HL-60 (cell line): Measurements from ENCODE around the gene MAP2.

Experiments used
- CTCF ChIP-seq: IDR thresholded peaks from one replicate; pipeline ENCODE4 v1.5.1; 2011; ENCODE audit warnings: low read length, control low read depth, inconsistent platforms; ENCODE audit not compliant: insufficient read depth
- GABPA ChIP-seq: IDR thresholded peaks from 2 replicates; pipeline ENCODE4 v1.6.1; 2012; ENCODE audit warnings: low read depth
- POLR2AphosphoS5 ChIP-seq: IDR thresholded peaks from 2 replicates; pipeline ENCODE4 v1.6.1; 2012; ENCODE audit warnings: low read depth
- TF ChIP-seq, protein P1 (sequence below): IDR thresholded peaks from 2 replicates; pipeline ENCODE4 v1.6.1; 2012; ENCODE audit warnings: low read depth; ENCODE audit not compliant: insufficient replicate concordance

GRCh38 chr2:209671020-209671680 lies 247.3 kb downstream of the MAP2 start:
- TF ChIP-seq, protein P1, sequence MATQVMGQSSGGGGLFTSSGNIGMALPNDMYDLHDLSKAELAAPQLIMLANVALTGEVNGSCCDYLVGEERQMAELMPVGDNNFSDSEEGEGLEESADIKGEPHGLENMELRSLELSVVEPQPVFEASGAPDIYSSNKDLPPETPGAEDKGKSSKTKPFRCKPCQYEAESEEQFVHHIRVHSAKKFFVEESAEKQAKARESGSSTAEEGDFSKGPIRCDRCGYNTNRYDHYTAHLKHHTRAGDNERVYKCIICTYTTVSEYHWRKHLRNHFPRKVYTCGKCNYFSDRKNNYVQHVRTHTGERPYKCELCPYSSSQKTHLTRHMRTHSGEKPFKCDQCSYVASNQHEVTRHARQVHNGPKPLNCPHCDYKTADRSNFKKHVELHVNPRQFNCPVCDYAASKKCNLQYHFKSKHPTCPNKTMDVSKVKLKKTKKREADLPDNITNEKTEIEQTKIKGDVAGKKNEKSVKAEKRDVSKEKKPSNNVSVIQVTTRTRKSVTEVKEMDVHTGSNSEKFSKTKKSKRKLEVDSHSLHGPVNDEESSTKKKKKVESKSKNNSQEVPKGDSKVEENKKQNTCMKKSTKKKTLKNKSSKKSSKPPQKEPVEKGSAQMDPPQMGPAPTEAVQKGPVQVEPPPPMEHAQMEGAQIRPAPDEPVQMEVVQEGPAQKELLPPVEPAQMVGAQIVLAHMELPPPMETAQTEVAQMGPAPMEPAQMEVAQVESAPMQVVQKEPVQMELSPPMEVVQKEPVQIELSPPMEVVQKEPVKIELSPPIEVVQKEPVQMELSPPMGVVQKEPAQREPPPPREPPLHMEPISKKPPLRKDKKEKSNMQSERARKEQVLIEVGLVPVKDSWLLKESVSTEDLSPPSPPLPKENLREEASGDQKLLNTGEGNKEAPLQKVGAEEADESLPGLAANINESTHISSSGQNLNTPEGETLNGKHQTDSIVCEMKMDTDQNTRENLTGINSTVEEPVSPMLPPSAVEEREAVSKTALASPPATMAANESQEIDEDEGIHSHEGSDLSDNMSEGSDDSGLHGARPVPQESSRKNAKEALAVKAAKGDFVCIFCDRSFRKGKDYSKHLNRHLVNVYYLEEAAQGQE = no peak
- TF ChIP-seq CTCF (no peak), POLR2AphosphoS5 (no peak), GABPA (no peak)
